GM23338 (cell line): ENCODE results near the gene GATA5. TPM values are rescaled to one million over a fixed set of nuclear protein-coding genes. Genes with fewer than 3 reads are reported as not detected.

ENCODE experiments used
- ATAC-seq: fragments of 200-7000 bp; cut with Tn5 transposase; 3 replicates; pipeline ENCODE4 v1.9.1; 2020
- DNase-seq: peaks from one replicate; pipeline ENCODE4 v3.0.0-alpha.2; 2015; ENCODE audit warnings: low spot score
- H2AFZ ChIP-seq: fragments of 200-600 bp; sonication (generic); 2 replicates; pipeline ENCODE4 v1.8.0; 2016; ENCODE audit warnings: antibody characterized with exemption, mild to moderate bottlenecking, moderate library complexity
- H3F3A ChIP-seq: fragments of 200-600 bp; sonication (generic); replicated peaks from 2 replicates; pipeline ENCODE4 v1.8.0; 2017; ENCODE audit warnings: antibody characterized with exemption, mixed run types, low read depth
- H3K27ac ChIP-seq: fragments of 200-600 bp; sonication (generic); 2 replicates; pipeline ENCODE4 v1.6.1; 2016; ENCODE audit warnings: low read depth
- H3K27me3 ChIP-seq: fragments of 200-600 bp; sonication (generic); 2 replicates; pipeline ENCODE4 v1.8.0; 2016; ENCODE audit warnings: mild to moderate bottlenecking, mixed run types, moderate library complexity; ENCODE audit not compliant: insufficient read depth
- H3K36me3 ChIP-seq: fragments of 200-600 bp; sonication (generic); 2 replicates; pipeline ENCODE4 v1.8.0; 2016; ENCODE audit warnings: mild to moderate bottlenecking; ENCODE audit not compliant: insufficient read depth
- H3K4me1 ChIP-seq: fragments of 200-600 bp; sonication (generic); 2 replicates; pipeline ENCODE4 v1.8.0; 2016; ENCODE audit warnings: mild to moderate bottlenecking, moderate library complexity; ENCODE audit not compliant: insufficient read depth
- H3K4me2 ChIP-seq: fragments of 200-600 bp; sonication (generic); 2 replicates; pipeline ENCODE4 v1.7.1; 2017; ENCODE audit warnings: mixed run types
- H3K4me3 ChIP-seq: fragments of 200-600 bp; sonication (generic); 2 replicates; pipeline ENCODE4 v1.6.1; 2016; ENCODE audit warnings: mixed run types
- H3K79me2 ChIP-seq: fragments of 200-600 bp; sonication (generic); replicated peaks from 2 replicates; pipeline ENCODE4 v1.8.0; 2017; ENCODE audit warnings: mild to moderate bottlenecking; ENCODE audit not compliant: insufficient read depth
- H3K9me2 ChIP-seq: fragments of 200-600 bp; sonication (generic); 2 replicates; pipeline ENCODE4 v1.8.0; 2017; ENCODE audit not compliant: insufficient read depth
- H4K20me1 ChIP-seq: fragments of 200-600 bp; sonication (generic); replicated peaks from 2 replicates; pipeline ENCODE4 v1.8.0; 2017; ENCODE audit warnings: mild to moderate bottlenecking; ENCODE audit not compliant: insufficient read depth
- H3K27ac Mint-ChIP-seq: 2 replicates; pipeline ENCODE4 v1.8.0; 2020; ENCODE audit warnings: inconsistent platforms, mild to moderate bottlenecking, moderate library complexity, mixed read lengths
- H3K27me3 Mint-ChIP-seq: 3 replicates; pipeline ENCODE4 v1.8.0; 2022; ENCODE audit warnings: low read depth, mild to moderate bottlenecking, moderate library complexity, mixed read lengths, inconsistent platforms; ENCODE audit not compliant: insufficient read depth, poor library complexity
- H3K36me3 Mint-ChIP-seq: 3 replicates; pipeline ENCODE4 v1.8.0; 2021; ENCODE audit warnings: low read depth, mild to moderate bottlenecking, inconsistent platforms, moderate library complexity, mixed read lengths
- H3K4me1 Mint-ChIP-seq: 3 replicates; pipeline ENCODE4 v1.8.0; 2020; ENCODE audit warnings: mild to moderate bottlenecking, inconsistent platforms, mixed read lengths
- H3K4me3 Mint-ChIP-seq: 3 replicates; pipeline ENCODE4 v1.8.0; 2021; ENCODE audit warnings: moderate library complexity, mild to moderate bottlenecking, inconsistent platforms, mixed read lengths
- H3K9me3 Mint-ChIP-seq: 3 replicates; pipeline ENCODE4 v1.8.0; 2020; ENCODE audit warnings: moderate library complexity, mild to moderate bottlenecking, inconsistent platforms, mixed read lengths
- CREB1 ChIP-seq: fragments of 250-450 bp; sonication (Bioruptor Pico); IDR thresholded peaks from 2 replicates; pipeline ENCODE4 v1.5.0; 2020; ENCODE audit warnings: low read depth, mild to moderate bottlenecking, moderate library complexity
- CTCF ChIP-seq, 2 experiments: fragments of 200-600 bp in 1 of 2; sonication (generic) in 1 of 2; conservative IDR thresholded peaks; 2 replicates each; pipeline versions ENCODE4 v1.5.1 to v1.6.1; 2016 to 2017; ENCODE audit warnings: antibody characterized with exemption in 2 of 2, low read depth in 2 of 2, mild to moderate bottlenecking in 2 of 2, moderate library complexity in 1 of 2
- ETS1 ChIP-seq: IDR thresholded peaks from 2 replicates; pipeline ENCODE4 v1.6.1; 2016; ENCODE audit warnings: antibody characterized with exemption
- EZH2 ChIP-seq: fragments of 200-600 bp; sonication (generic); IDR thresholded peaks from one replicate; pipeline ENCODE4 v1.8.0; 2017; ENCODE audit warnings: antibody characterized with exemption, mild to moderate bottlenecking, low read depth; ENCODE audit not compliant: unreplicated experiment
- EZH2phosphoT487 ChIP-seq: fragments of 200-600 bp; sonication (generic); IDR thresholded peaks from one replicate; pipeline ENCODE4 v1.8.1; 2018; ENCODE audit warnings: antibody characterized with exemption; ENCODE audit not compliant: unreplicated experiment
- JUNB ChIP-seq: IDR thresholded peaks from one replicate; pipeline ENCODE4 v1.6.1; 2016; ENCODE audit warnings: antibody characterized with exemption; ENCODE audit not compliant: unreplicated experiment
- NANOG ChIP-seq: IDR thresholded peaks from 2 replicates; pipeline ENCODE4 v1.6.1; 2016; ENCODE audit warnings: antibody characterized with exemption, borderline replicate concordance
- POLR2AphosphoS5 ChIP-seq: IDR thresholded peaks from 2 replicates; pipeline ENCODE4 v1.6.1; 2016; ENCODE audit warnings: antibody characterized with exemption, low read depth
- REST ChIP-seq: IDR thresholded peaks from one replicate; pipeline ENCODE4 v1.6.1; 2018; ENCODE audit warnings: antibody characterized with exemption; ENCODE audit not compliant: unreplicated experiment
- STAT1 ChIP-seq: IDR thresholded peaks from one replicate; pipeline ENCODE4 v1.6.1; 2016; ENCODE audit warnings: antibody characterized with exemption; ENCODE audit not compliant: unreplicated experiment
- ZNF114 ChIP-seq: fragments of 250-450 bp; sonication (Bioruptor Pico); IDR thresholded peaks from 2 replicates; pipeline ENCODE4 v1.5.0; 2020; ENCODE audit warnings: mild to moderate bottlenecking, moderate library complexity
- ZNF331 ChIP-seq: fragments of 250-450 bp; sonication (Bioruptor Pico); IDR thresholded peaks from 2 replicates; pipeline ENCODE4 v1.5.0; 2020; ENCODE audit warnings: low read depth, mild to moderate bottlenecking, moderate library complexity
- ZNF462 ChIP-seq: fragments of 250-450 bp; sonication (Bioruptor Pico); IDR thresholded peaks from 2 replicates; pipeline ENCODE4 v1.5.0; 2020; ENCODE audit warnings: mild to moderate bottlenecking, moderate library complexity
- polyA plus RNA-seq: library from polyadenylated mRNA; unstranded; fragments of >200 nt; fragmentation: Nextera tagmentation; extraction: Ambion mirVana; gene quantifications from 2 replicates; pipeline ENCODE4 v1.2.1, GENCODE V29; 2016
- total RNA-seq: library from RNA; depleted of rRNA; stranded (reverse); fragments of >200 nt; shearing (Covaris generic); gene quantifications from 2 replicates; pipeline ENCODE4 v1.2.3, GENCODE V29; 2014

Gene GATA5
- total and polyA plus RNA-seq, 2 experiments from 2014 or later, result 0.60 to 0.73 TPM

GRCh38 chr20:62428396-62429295, 47.1 kb downstream of the GATA5 start:
- H3K4me1 ChIP-seq, result peaks cover 27% of the 10 kb centered on the region
- ATAC-seq (no peak), DNase-seq (no peak)
- H3K4me3 ChIP-seq, result no peak overlapping the region
- Mint-ChIP-seq H3K4me3 (peak overlapping the region; percentile 16; the same call in 1 of the 3 replicates), H3K4me1 (peaks cover 47% of the 10 kb centered on the region), H3K9me3 (no peaks in the 10 kb centered on the region), H3K27ac (peak overlapping the region; percentile 45), H3K27me3 (peaks cover 8% of the 10 kb centered on the region), H3K36me3 (no peaks in the 10 kb centered on the region)
- no peak overlapping the region for H2AFZ ChIP-seq
- no peaks in the 10 kb centered on the region for H3K36me3 ChIP-seq
- H3K27me3 ChIP-seq, result no peaks in the 10 kb centered on the region
- no peaks in the 10 kb centered on the region for H3K79me2 ChIP-seq
- H3F3A ChIP-seq, result peaks cover 9% of the 10 kb centered on the region; the same call in 1 of the 2 replicates
- H3K9me2 ChIP-seq, result no peaks in the 10 kb centered on the region
- H3K4me2 ChIP-seq, result no peak overlapping the region
- no peaks in the 10 kb centered on the region for H4K20me1 ChIP-seq
- H3K27ac ChIP-seq, result no peak overlapping the region
- no peak for TF ChIP-seq ZNF331 (CRISPR knock-in tag)
- no peak for TF ChIP-seq ZNF462 (CRISPR knock-in tag)
- TF ChIP-seq CREB1, result no peak
- TF ChIP-seq EZH2phosphoT487, result no peak
- no peak for TF ChIP-seq CTCF (conservative IDR thresholded peaks at IDR 0.05; ENCODE audit: low read depth in 2 of 2)
- TF ChIP-seq POLR2AphosphoS5, result no peak
- TF ChIP-seq EZH2, result no peak
- no peak for TF ChIP-seq REST
- TF ChIP-seq JUNB, result no peak
- TF ChIP-seq ZNF114 (CRISPR knock-in tag), result no peak
- TF ChIP-seq NANOG, result no peak
- no peak for TF ChIP-seq STAT1
- no peak for TF ChIP-seq ETS1
